Endothelial cell of umbilical vein (primary cell): Measurements from ENCODE around the gene C3orf20. TPM values are rescaled to one million over a fixed set of nuclear protein-coding genes. Genes with fewer than 3 reads are reported as not detected.
A peak's percentile ranks its signal among the peaks of the same experiment; 100 is the strongest.

Experiments used
- BruUV-seq: library from RNA; stranded (reverse); fragments of 400-500 nt; replicated peaks from 2 replicates; lab custom pipeline; 2021; lab: Mats Ljungman, UMichigan
- CTCF ChIA-PET: fragments of 300-600, 350-600 bp; sonication (Branson Sonifier 250); formaldehyde crosslinking; loops from one replicate; lab custom pipeline; 2021; ENCODE audit warnings: antibody characterized with exemption, inconsistent platforms; lab: Charles Lee
- POLR2A ChIA-PET: fragments of 300-600, 350-600 bp; sonication (Branson Sonifier 250); formaldehyde crosslinking; loops from one replicate; lab custom pipeline; 2021; ENCODE audit warnings: antibody characterized with exemption, inconsistent platforms; lab: Charles Lee
- DNase-seq: peaks from one replicate; pipeline ENCODE4 v3.0.0-alpha.2; 2011; ENCODE audit warnings: low read depth, low spot score
- FAIRE-seq: peaks from 2 replicates; lab custom pipeline; 2011; peaks lifted over from hg19 to GRCh38; lab: Jason Lieb, UNC
- H2AFZ ChIP-seq: 2 replicates; pipeline ENCODE4 v1.6.0; 2012; ENCODE audit warnings: low read depth, low read length, control low read depth, inconsistent platforms
- H3K27ac ChIP-seq: 2 replicates; pipeline ENCODE4 v1.5.1; 2011; ENCODE audit warnings: low read depth, mild to moderate bottlenecking, control low read depth, low read length, moderate library complexity; ENCODE audit not compliant: insufficient read depth
- H3K27me3 ChIP-seq, 2 experiments: 2 replicates each; pipeline versions ENCODE4 v1.6.0 to v1.6.1; 2011; ENCODE audit warnings: low read length in 2 of 2, mixed read lengths in 1 of 2; ENCODE audit not compliant: control insufficient read depth in 2 of 2, insufficient read depth in 2 of 2
- H3K36me3 ChIP-seq, 2 experiments: 2 replicates in 1 of 2; 3 replicates in 1 of 2; pipeline ENCODE4 v1.5.1; 2011; ENCODE audit warnings: low read length in 2 of 2, mild to moderate bottlenecking in 1 of 2, moderate library complexity in 1 of 2; ENCODE audit not compliant: control insufficient read depth in 2 of 2, insufficient read depth in 2 of 2; ENCODE audit errors: extremely low read depth in 1 of 2
- H3K4me1 ChIP-seq: 3 replicates; pipeline ENCODE4 v1.5.1; 2011; ENCODE audit warnings: mild to moderate bottlenecking, low read length; ENCODE audit not compliant: control insufficient read depth, insufficient read depth; ENCODE audit errors: extremely low read depth
- H3K4me2 ChIP-seq: 2 replicates; pipeline ENCODE4 v1.6.1; 2011; ENCODE audit warnings: low read length, control low read depth, mixed read lengths; ENCODE audit not compliant: insufficient read depth
- H3K4me3 ChIP-seq, 3 experiments: fragments of 200-600 bp in 1 of 3; sonication (generic), shearing (Covaris generic) in 1 of 3; replicated peaks in 1 of 3; 2 replicates each; pipeline ENCODE4 v1.5.1; 2011 to 2016; ENCODE audit warnings: control low read depth in 3 of 3, low read length in 3 of 3, mild to moderate bottlenecking in 2 of 3, inconsistent platforms in 1 of 3, low read depth in 1 of 3, moderate library complexity in 1 of 3; ENCODE audit not compliant: insufficient read depth in 1 of 3
- H3K79me2 ChIP-seq: 2 replicates; pipeline ENCODE4 v1.6.0; 2012; ENCODE audit warnings: low read length, inconsistent platforms; ENCODE audit not compliant: control insufficient read depth, insufficient read depth
- H3K9ac ChIP-seq: replicated peaks from 2 replicates; pipeline ENCODE3; 2011; ENCODE audit warnings: low read length, control low read depth; ENCODE audit not compliant: insufficient read depth; ENCODE audit errors: extremely low read depth
- H3K9me1 ChIP-seq: replicated peaks from 3 replicates; pipeline ENCODE4 v1.6.0; 2011; ENCODE audit warnings: mild to moderate bottlenecking, low read length; ENCODE audit not compliant: control insufficient read depth, insufficient read depth; ENCODE audit errors: extremely low read depth
- H3K9me3 ChIP-seq: replicated peaks from 2 replicates; pipeline ENCODE4 v1.5.1; 2012; ENCODE audit warnings: low read length, inconsistent platforms; ENCODE audit not compliant: control insufficient read depth, insufficient read depth
- H4K20me1 ChIP-seq: replicated peaks from 2 replicates; pipeline ENCODE3; 2011; ENCODE audit warnings: mild to moderate bottlenecking, low read length; ENCODE audit not compliant: control insufficient read depth, insufficient read depth; ENCODE audit errors: extremely low read depth
- CTCF ChIP-seq, 2 donors: IDR thresholded peaks; 1 replicate in 1 of 2; 2 replicates in 1 of 2; pipeline ENCODE4 v1.5.1; 2011; ENCODE audit warnings: low read length in 2 of 2, mild to moderate bottlenecking in 2 of 2, moderate library complexity in 2 of 2, control low read depth in 1 of 2, inconsistent platforms in 1 of 2, low read depth in 1 of 2; ENCODE audit not compliant: insufficient read depth in 1 of 2; ENCODE audit errors: extremely low read depth in 1 of 2
- EZH2 ChIP-seq: IDR thresholded peaks from 2 replicates; pipeline ENCODE4 v1.6.1; 2012; ENCODE audit warnings: borderline replicate concordance, low read depth, mild to moderate bottlenecking, moderate library complexity, low read length, inconsistent platforms; ENCODE audit not compliant: severe bottlenecking
- FOS ChIP-seq: IDR thresholded peaks from 2 replicates; pipeline ENCODE4 v1.6.1; 2011; ENCODE audit warnings: mild to moderate bottlenecking, low read length, moderate library complexity, borderline replicate concordance; ENCODE audit not compliant: insufficient read depth
- GATA2 ChIP-seq: IDR thresholded peaks from 2 replicates; pipeline ENCODE4 v1.7.0; 2011; ENCODE audit warnings: low read depth, mild to moderate bottlenecking, moderate library complexity, mixed read lengths, low read length; ENCODE audit not compliant: insufficient read length, insufficient read depth
- JUN ChIP-seq: IDR thresholded peaks from 2 replicates; pipeline ENCODE4 v1.6.1; 2011; ENCODE audit warnings: borderline replicate concordance, low read depth; ENCODE audit not compliant: insufficient read length, insufficient read depth
- MAX ChIP-seq: IDR thresholded peaks from 2 replicates; pipeline ENCODE4 v1.6.1; 2011; ENCODE audit not compliant: insufficient read depth, insufficient read length
- MYC ChIP-seq: IDR thresholded peaks from one replicate; pipeline ENCODE4 v1.6.1; 2011; ENCODE audit warnings: mild to moderate bottlenecking, low read depth, low read length
- POLR2A ChIP-seq: IDR thresholded peaks from 2 replicates; pipeline ENCODE4 v1.6.1; 2012; ENCODE audit warnings: low read depth, mild to moderate bottlenecking, control low read depth, low read length
- POLR2AphosphoS5 ChIP-seq: IDR thresholded peaks from 2 replicates; pipeline ENCODE4 v1.6.1; 2012; ENCODE audit warnings: low read depth, mild to moderate bottlenecking, control low read depth, low read length, moderate library complexity; ENCODE audit not compliant: insufficient read depth
- dilution Hi-C: fragments of 300-500 bp; cut with MboI; formaldehyde crosslinking; loops from one replicate; pipeline ENCODE4 v1.15.0; 2019; ENCODE audit warnings: low sequenced_read_pairs; ENCODE audit not compliant: extremely low pct_ligation_motif_present
- intact Hi-C: fragments of 100-400 bp; cut with micrococcal nuclease; formaldehyde crosslinking; loops from one replicate; pipeline ENCODE4 v1.10.0; 2022
- polyA plus RNA-seq, 4 experiments: library from polyadenylated mRNA; depleted of rRNA in 3 of 4; stranded (reverse) in 3 of 4; unstranded in 1 of 4; fragments of >200 nt; gene quantifications; 2 replicates each; pipeline versions ENCODE4 v1.2.1 to v1.2.3, GENCODE V29; 2011 to 2012; ENCODE audit warnings: missing spikeins in 1 of 4
- total RNA-seq: library from RNA; stranded (reverse); gene quantifications from 2 replicates; pipeline ENCODE4 v1.2.3, GENCODE V29; 2021

Gene C3orf20
- total and polyA plus RNA-seq, 2 donors (not counting 3 experiments of a cell fraction or from before 2014, with no cell fraction given): not detected

DNA sequence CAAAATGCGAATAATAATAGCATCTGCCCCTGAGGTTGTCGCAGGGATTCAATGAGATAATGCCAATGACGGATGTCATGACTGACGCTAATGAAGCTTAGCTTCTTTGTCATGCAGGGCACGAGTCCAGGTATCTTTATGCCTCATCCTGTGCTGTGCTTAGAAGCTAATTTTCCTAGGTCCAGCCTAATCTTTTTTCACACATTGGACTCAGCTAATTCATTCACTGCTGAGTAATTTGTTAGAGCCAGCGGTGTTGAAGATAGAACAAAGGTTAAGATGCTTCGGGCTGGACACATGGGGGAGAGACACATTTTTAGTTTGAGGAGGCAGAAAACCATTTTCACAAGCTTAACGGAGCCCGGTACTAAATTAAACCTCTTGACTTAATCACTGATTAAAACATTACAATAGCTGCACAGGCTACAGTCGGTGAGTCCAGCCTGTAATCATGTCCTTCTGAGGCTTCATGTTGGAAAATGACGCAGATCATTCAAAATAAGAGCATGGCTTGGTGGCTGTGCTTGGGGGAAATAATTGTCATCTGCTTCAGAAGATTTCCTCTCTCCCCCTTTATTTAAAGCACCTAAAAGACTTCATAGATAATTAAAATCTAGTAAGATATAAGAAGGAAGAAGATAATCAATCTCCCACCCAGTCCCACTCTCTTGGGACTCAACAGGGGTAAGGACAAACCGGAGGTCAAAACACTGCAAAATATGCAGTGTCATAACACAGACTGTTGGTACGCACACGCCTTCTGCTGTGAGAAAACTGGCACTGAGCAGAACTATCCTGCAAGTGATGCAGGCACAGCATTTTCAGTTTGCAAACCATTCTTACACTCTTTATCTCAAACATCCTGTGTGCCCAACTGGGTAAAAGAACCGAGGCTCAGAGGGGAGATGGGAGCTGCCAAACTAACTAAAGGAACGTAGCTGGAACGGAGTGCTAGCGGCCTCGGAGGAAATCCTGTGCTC, 26.7 kb upstream of the C3orf20 start:
- peaks cover 8% of the 10 kb centered on the region for H3K79me2 ChIP-seq
- peaks cover 2 to 10% of the 10 kb centered on the region in 2 experiments for H3K27me3 ChIP-seq
- peaks cover 8% of the 10 kb centered on the region for H3K4me1 ChIP-seq
- FAIRE-seq (no peak), DNase-seq (no peak)
- CTCF ChIA-PET: interaction anchor here (0.8 to 1.9 kb wide), 4 partner anchors 25 to 445 kb away, joined by 3 to 5 read pairs (median 4); no protein-coding TSS in a partner anchor
- no peaks in the 10 kb centered on the region for H4K20me1 ChIP-seq
- no peak overlapping the region for H3K9ac ChIP-seq
- H3K4me2 ChIP-seq: no peak overlapping the region
- BruUV-seq: no TSS peak
- H3K27ac ChIP-seq: no peak overlapping the region
- H3K36me3 ChIP-seq: no peaks in the 10 kb centered on the region
- dilution Hi-C loops: no loop called here
- intact Hi-C loops: no loop called here
- POLR2A ChIA-PET: no interaction called here
- no peaks in the 10 kb centered on the region for H3K9me1 ChIP-seq
- H3K4me3 ChIP-seq: no peak overlapping the region
- TF ChIP-seq MYC: no peak
- TF ChIP-seq POLR2A: no peak
- no peak for TF ChIP-seq POLR2AphosphoS5
- TF ChIP-seq FOS: no peak
- TF ChIP-seq CTCF (IDR thresholded peaks at IDR 0.05; ENCODE audit: extremely low read depth in 1 of 2, insufficient read depth in 1 of 2, low read depth in 1 of 2, low read length in 2 of 2): no peak
- TF ChIP-seq MAX: no peak
- no peak for TF ChIP-seq JUN
- TF ChIP-seq EZH2: no peak
- no peak for TF ChIP-seq GATA2
- H2AFZ ChIP-seq: peak overlapping the region; percentile 26
- H3K9me3 ChIP-seq: no peaks in the 10 kb centered on the region
